H9 (cell line): ENCODE data around the gene ISCA1. TPM values are rescaled to one million over a fixed set of nuclear protein-coding genes. Genes with fewer than 3 reads are reported as not detected.

Source experiments
- DNase-seq: peaks from one replicate; pipeline ENCODE4 v3.0.0-alpha.2; 2017
- H2AFZ ChIP-seq: one replicate; pipeline ENCODE4 v1.6.1; 2013; ENCODE audit warnings: mild to moderate bottlenecking, low read length, control low read depth, moderate library complexity
- H2AK5ac ChIP-seq: 2 replicates; pipeline ENCODE4 v1.6.1; 2013; ENCODE audit warnings: low read length, control low read depth, mixed read lengths; ENCODE audit not compliant: insufficient read length
- H2BK120ac ChIP-seq: one replicate; pipeline ENCODE4 v1.6.1; 2013; ENCODE audit warnings: low read depth, mild to moderate bottlenecking, low read length, control low read depth, inconsistent platforms; ENCODE audit not compliant: poor library complexity, severe bottlenecking
- H2BK12ac ChIP-seq: 2 replicates; pipeline ENCODE4 v1.6.1; 2013; ENCODE audit warnings: low read length, control low read depth, mixed read lengths, low read depth; ENCODE audit not compliant: insufficient read length
- H2BK15ac ChIP-seq: 2 replicates; pipeline ENCODE4 v1.6.1; 2013; ENCODE audit warnings: low read depth, low read length, control low read depth
- H2BK20ac ChIP-seq: one replicate; pipeline ENCODE4 v1.6.1; 2013; ENCODE audit warnings: low read depth, mild to moderate bottlenecking, low read length, control low read depth, inconsistent platforms; ENCODE audit not compliant: poor library complexity, severe bottlenecking
- H2BK5ac ChIP-seq: 2 replicates; pipeline ENCODE4 v1.6.1; 2013; ENCODE audit warnings: low read length, control low read depth, mixed read lengths; ENCODE audit not compliant: insufficient read length
- H3K14ac ChIP-seq: 2 replicates; pipeline ENCODE4 v1.6.1; 2013; ENCODE audit warnings: low read length, control low read depth; ENCODE audit not compliant: insufficient read depth
- H3K18ac ChIP-seq: 2 replicates; pipeline ENCODE4 v1.6.1; 2013; ENCODE audit warnings: low read depth, mild to moderate bottlenecking, mixed read lengths, low read length, control low read depth; ENCODE audit not compliant: insufficient read length
- H3K23ac ChIP-seq: 2 replicates; pipeline ENCODE4 v1.6.1; 2013; ENCODE audit warnings: low read length, control low read depth, mixed read lengths, low read depth; ENCODE audit not compliant: insufficient read length
- H3K23me2 ChIP-seq: 2 replicates; pipeline ENCODE4 v1.6.1; 2013; ENCODE audit warnings: low read depth, mild to moderate bottlenecking, mixed read lengths, low read length, control low read depth; ENCODE audit not compliant: insufficient read length, poor library complexity, severe bottlenecking
- H3K27ac ChIP-seq: 2 replicates; pipeline ENCODE4 v1.5.1; 2013; ENCODE audit warnings: low read length, control low read depth, mixed read lengths, low read depth; ENCODE audit not compliant: insufficient read length
- H3K27me3 ChIP-seq: 2 replicates; pipeline ENCODE4 v1.6.1; 2013; ENCODE audit warnings: low read length, control low read depth, inconsistent platforms; ENCODE audit not compliant: insufficient read depth
- H3K4ac ChIP-seq: 2 replicates; pipeline ENCODE4 v1.6.1; 2013; ENCODE audit warnings: low read depth, mild to moderate bottlenecking, control low read depth, inconsistent platforms, low read length, moderate library complexity
- H3K4me1 ChIP-seq: 2 replicates; pipeline ENCODE4 v1.6.1; 2013; ENCODE audit warnings: low read length, control low read depth, inconsistent platforms; ENCODE audit not compliant: insufficient read depth
- H3K4me2 ChIP-seq: 2 replicates; pipeline ENCODE4 v1.6.1; 2013; ENCODE audit warnings: low read length, control low read depth, mixed read lengths; ENCODE audit not compliant: insufficient read length, insufficient read depth
- H3K56ac ChIP-seq: 2 replicates; pipeline ENCODE4 v1.6.1; 2013; ENCODE audit warnings: low read depth, mild to moderate bottlenecking, mixed read lengths, low read length, control low read depth; ENCODE audit not compliant: insufficient read length
- H3K79me1 ChIP-seq: 2 replicates; pipeline ENCODE4 v1.6.1; 2013; ENCODE audit warnings: low read depth, mild to moderate bottlenecking, moderate library complexity, low read length, control low read depth, inconsistent platforms; ENCODE audit not compliant: insufficient read depth, poor library complexity, severe bottlenecking
- H3K79me2 ChIP-seq: 2 replicates; pipeline ENCODE4 v1.6.1; 2013; ENCODE audit warnings: low read length, control low read depth, inconsistent platforms; ENCODE audit not compliant: insufficient read depth
- H3K9ac ChIP-seq: 2 replicates; pipeline ENCODE4 v1.6.1; 2013; ENCODE audit warnings: low read length, control low read depth, mixed read lengths; ENCODE audit not compliant: insufficient read length; ENCODE audit errors: extremely low read depth
- H3K9me3 ChIP-seq: one replicate; pipeline ENCODE4 v1.6.1; 2013; ENCODE audit warnings: low read depth, low read length, inconsistent platforms; ENCODE audit not compliant: control insufficient read depth
- H3T11ph ChIP-seq: one replicate; pipeline ENCODE4 v1.6.1; 2013; ENCODE audit warnings: mild to moderate bottlenecking, low read length, control low read depth, inconsistent platforms
- H4K20me1 ChIP-seq: one replicate; pipeline ENCODE4 v1.6.1; 2013; ENCODE audit not compliant: control insufficient read depth, insufficient read length, insufficient read depth
- H4K5ac ChIP-seq: 2 replicates; pipeline ENCODE4 v1.6.1; 2013; ENCODE audit warnings: low read depth, mild to moderate bottlenecking, mixed read lengths, low read length, control low read depth; ENCODE audit not compliant: insufficient read length
- H4K8ac ChIP-seq: replicated peaks from 2 replicates; pipeline ENCODE4 v1.6.1; 2013; ENCODE audit warnings: low read length, control low read depth, mixed read lengths, low read depth; ENCODE audit not compliant: insufficient read length
- H4K91ac ChIP-seq: 2 replicates; pipeline ENCODE4 v1.6.1; 2013; ENCODE audit warnings: low read depth, mild to moderate bottlenecking, moderate library complexity, mixed read lengths, low read length, control low read depth; ENCODE audit not compliant: insufficient read length
- H3K27ac Mint-ChIP-seq, 3 experiments: 2 replicates in 2 of 3; 3 replicates in 1 of 3; pipeline ENCODE4 v1.8.0; 2020 to 2021; ENCODE audit warnings: mixed read lengths in 3 of 3, mild to moderate bottlenecking in 1 of 3, moderate library complexity in 1 of 3
- H3K27me3 Mint-ChIP-seq: 2 replicates; pipeline ENCODE4 v1.8.0; 2021; ENCODE audit warnings: low read depth, mild to moderate bottlenecking, moderate library complexity, mixed read lengths
- H3K36me3 Mint-ChIP-seq, 3 experiments: 2 replicates in 2 of 3; 3 replicates in 1 of 3; pipeline ENCODE4 v1.8.0; 2020 to 2021; ENCODE audit warnings: low read depth in 3 of 3, mixed read lengths in 3 of 3; ENCODE audit not compliant: insufficient read depth in 1 of 3
- H3K4me1 Mint-ChIP-seq, 2 experiments: 2 replicates each; pipeline ENCODE4 v1.8.0; 2020; ENCODE audit warnings: mixed read lengths in 2 of 2
- H3K4me3 Mint-ChIP-seq, 2 experiments: 2 replicates in 1 of 2; 3 replicates in 1 of 2; pipeline ENCODE4 v1.8.0; 2020 to 2021; ENCODE audit warnings: mild to moderate bottlenecking in 2 of 2, mixed read lengths in 2 of 2, moderate library complexity in 1 of 2
- H3K9me3 Mint-ChIP-seq, 2 experiments: 2 replicates in 1 of 2; 3 replicates in 1 of 2; pipeline ENCODE4 v1.8.0; 2020; ENCODE audit warnings: mild to moderate bottlenecking in 2 of 2, mixed read lengths in 2 of 2, moderate library complexity in 1 of 2
- WGBS: extraction: QIAGEN DNeasy Blood & Tissue Kit; methylation state at CpG from one replicate; pipeline ENCODE4 v1.1.7; 2013; ENCODE audit warnings: missing lambda C conversion rate, low lambda C conversion rate, mixed read lengths; ENCODE audit not compliant: insufficient read length; ENCODE audit errors: extremely low coverage; 5-methylcytosine and 5-hydroxymethylcytosine counted together
- total RNA-seq: library from RNA; stranded (reverse); gene quantifications from 2 replicates; pipeline ENCODE4 v1.2.1, GENCODE V29; 2021
- TF ChIP-seq, protein P1 (sequence below): fragments of 200-600 bp; sonication (generic); conservative IDR thresholded peaks from 3 replicates; pipeline ENCODE4 v1.8.0; 2021; ENCODE audit warnings: antibody characterized with exemption, mild to moderate bottlenecking

Gene ISCA1
- total RNA-seq, 1 experiment from 2014 or later: 33.3 TPM

DNA sequence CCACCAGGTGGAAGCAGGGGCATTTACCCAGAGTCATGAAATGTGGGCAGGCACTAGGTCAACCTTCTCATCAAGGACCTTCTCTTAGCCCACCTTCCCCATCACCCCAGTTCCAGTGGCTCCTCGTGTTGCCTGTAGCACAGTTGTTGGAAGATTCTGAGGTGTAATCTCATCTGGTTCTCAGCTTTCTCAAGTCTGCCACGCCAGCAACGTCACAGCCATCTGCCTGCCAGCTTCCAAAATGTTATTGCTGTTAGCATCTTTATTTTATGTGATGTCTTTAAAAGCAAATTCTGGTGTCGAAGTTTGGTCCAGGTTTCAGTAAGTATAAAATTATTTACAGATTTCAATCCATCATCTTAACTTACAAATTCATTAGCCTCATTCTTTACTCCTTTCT, 33.6 kb downstream of the ISCA1 start:
- Mint-ChIP-seq H3K36me3 (peaks cover 8 to 10% (median 8%) of the 10 kb centered on the region in 3 experiments; a peak in 6 of 7 replicates), H3K27me3 (no peaks in the 10 kb centered on the region), H3K27ac (no peak overlapping the region), H3K4me3 (no peak overlapping the region), H3K9me3 (peaks cover 14 to 17% of the 10 kb centered on the region in 2 experiments), H3K4me1 (peaks cover 3 to 7% of the 10 kb centered on the region in 2 experiments; a peak in 3 of 4 replicates)
- DNase-seq: no peak
- Histone ChIP-seq H3K9me3 (peaks cover 9% of the 10 kb centered on the region), H3K27ac (no peak overlapping the region), H2AK5ac (no peak overlapping the region), H3K9ac (no peak overlapping the region), H3T11ph (no peak overlapping the region), H2BK20ac (no peak overlapping the region), H2BK15ac (no peak overlapping the region), H3K23ac (no peak overlapping the region), H2BK12ac (peak overlapping the region; percentile 67), H3K4me1 (no peaks in the 10 kb centered on the region), H3K18ac (no peak overlapping the region), H3K23me2 (no peaks in the 10 kb centered on the region), H3K4ac (no peak overlapping the region), H3K79me2 (no peaks in the 10 kb centered on the region), H2BK120ac (no peak overlapping the region), H3K14ac (no peak overlapping the region), H3K79me1 (no peaks in the 10 kb centered on the region), H4K5ac (no peak overlapping the region), H4K20me1 (no peaks in the 10 kb centered on the region), H2BK5ac (no peak overlapping the region), H3K56ac (no peak overlapping the region), H3K27me3 (no peaks in the 10 kb centered on the region), H3K4me2 (no peak overlapping the region), H2AFZ (no peak overlapping the region), H4K8ac (no peak overlapping the region), H4K91ac (no peak overlapping the region)
- TF ChIP-seq, protein P1, sequence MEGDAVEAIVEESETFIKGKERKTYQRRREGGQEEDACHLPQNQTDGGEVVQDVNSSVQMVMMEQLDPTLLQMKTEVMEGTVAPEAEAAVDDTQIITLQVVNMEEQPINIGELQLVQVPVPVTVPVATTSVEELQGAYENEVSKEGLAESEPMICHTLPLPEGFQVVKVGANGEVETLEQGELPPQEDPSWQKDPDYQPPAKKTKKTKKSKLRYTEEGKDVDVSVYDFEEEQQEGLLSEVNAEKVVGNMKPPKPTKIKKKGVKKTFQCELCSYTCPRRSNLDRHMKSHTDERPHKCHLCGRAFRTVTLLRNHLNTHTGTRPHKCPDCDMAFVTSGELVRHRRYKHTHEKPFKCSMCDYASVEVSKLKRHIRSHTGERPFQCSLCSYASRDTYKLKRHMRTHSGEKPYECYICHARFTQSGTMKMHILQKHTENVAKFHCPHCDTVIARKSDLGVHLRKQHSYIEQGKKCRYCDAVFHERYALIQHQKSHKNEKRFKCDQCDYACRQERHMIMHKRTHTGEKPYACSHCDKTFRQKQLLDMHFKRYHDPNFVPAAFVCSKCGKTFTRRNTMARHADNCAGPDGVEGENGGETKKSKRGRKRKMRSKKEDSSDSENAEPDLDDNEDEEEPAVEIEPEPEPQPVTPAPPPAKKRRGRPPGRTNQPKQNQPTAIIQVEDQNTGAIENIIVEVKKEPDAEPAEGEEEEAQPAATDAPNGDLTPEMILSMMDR: no peak
- no CpG with 5 or more reads among the region's 4 CpGs for WGBS
